Stimulated activated CD8-positive, alpha-beta memory T cell treated with anti-CD3 and anti-CD28 coated beads, Interleukin-4, amount 100 ng/mL, for 48 hours (primary cell): ENCODE results near the gene POU2F2.

Source experiments
- DNase-seq: peaks from one replicate; pipeline ENCODE4 v3.0.0-alpha.2; 2020

The POU2F2 gene

DNA sequence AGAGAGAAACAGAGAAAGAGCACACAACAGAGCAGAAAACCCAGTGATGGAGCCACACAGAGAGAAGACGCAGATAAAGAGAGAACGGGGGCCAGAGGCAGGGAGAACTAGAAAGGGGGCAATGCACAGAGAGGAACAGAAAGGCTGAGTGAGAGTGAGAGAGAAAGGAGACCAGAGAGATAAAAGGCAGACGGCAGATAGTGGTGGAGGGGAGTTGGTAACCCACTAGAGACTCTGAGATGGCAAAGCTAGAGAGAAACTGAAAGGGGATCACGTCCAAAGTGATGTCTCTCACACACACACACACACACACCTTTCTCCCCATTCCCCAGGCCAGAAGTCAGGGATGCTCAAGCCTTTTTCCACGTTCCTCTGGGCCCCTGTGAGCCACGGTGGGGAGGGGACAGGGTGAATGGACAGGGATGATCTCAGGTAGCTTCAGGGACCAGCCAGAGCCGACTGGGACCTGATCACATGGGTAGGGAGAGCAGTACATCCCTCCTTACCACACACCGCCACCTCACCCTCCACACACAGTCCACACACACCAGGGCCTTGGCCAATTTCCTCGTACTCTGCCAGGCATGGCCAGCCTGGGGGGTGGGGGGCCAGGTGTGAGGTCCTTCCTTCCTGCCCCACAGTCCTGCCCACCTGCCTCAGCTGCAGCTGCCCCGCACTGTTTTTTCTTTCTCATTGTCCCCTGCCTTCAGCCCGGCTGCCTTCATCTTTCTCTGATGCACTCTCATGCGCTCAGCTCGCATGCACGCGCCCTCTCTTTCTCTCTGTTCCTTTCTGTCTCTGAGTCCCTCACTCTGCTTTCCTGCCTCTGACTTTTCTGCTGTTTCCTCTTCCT lies 22.5 kb upstream of the POU2F2 start:
- no peak for DNase-seq

DNA sequence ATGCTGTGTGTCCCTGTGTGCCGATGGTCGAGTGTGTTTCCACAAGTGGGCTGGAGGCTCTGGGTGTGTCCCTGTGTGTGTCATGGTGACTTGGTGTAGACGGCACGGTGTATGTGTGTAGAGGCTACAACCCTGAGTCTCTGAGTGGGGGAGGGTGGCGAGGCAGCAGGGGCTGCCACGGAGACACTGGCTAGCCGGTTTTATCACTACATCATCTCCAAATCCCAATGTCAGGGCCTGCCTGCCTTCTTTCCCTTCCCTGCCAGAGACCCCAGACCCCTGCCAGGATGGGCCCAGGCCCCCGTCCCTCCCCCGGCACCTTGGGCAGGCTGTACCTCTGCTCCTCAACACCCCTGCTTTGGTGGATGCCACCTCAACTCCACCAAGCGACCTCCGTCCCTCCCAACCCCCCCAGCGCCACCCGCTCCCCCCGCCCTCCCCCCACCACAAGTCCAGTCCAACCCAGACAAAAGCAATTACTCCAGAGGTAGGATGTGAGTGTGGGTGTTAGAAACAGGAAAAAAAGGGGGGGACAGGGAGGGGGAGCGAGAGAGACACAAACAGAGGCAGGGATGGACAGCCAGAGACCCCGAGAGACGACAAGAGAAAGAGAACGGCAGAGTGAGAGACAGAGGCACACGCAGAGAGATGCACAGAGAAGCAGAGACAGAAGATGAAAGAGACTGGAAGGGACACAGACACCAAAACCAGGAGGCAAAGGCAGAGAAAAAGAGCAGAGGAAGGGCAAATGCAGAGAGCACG lies 21.6 kb upstream of the POU2F2 start:
- DNase-seq, result no peak

DNA sequence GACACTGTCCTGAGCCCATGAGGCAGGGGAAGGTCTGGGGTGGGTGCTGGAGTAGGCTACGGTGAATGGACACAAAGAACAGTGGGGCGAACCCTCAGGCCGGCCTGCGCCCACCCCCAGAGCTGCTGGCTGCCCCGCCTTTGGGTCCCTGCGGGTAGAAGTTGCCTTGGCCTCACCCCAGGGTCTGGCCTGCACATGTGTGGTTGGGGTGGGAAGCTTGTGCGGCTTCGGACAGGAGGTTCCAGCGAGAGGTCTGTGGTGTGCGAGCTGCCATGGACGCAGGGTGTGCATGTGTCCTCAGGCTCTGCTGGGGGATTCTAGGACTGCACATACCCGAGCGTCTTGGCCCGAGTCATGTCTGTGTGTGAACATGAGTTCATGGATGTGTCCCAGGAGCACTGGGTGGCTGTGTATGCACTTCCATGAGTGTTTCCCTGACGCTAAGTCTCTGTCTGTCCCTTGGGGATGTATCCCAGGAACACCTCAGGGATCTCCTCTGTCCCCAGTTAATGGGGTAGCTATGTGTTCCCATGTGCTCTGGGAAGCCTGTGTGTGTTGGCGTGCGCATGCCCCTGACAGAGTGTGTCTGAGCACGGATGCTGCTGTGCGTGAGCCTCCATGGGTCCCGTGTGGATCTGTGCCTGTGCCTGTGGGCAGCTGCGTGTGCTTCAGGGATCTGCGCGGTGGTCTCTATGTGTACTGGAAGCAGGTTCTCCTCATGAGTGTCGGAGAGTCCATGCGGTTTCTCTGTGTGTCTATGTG lies 20.8 kb upstream of the POU2F2 start:
- DNase-seq, result no peak

DNA sequence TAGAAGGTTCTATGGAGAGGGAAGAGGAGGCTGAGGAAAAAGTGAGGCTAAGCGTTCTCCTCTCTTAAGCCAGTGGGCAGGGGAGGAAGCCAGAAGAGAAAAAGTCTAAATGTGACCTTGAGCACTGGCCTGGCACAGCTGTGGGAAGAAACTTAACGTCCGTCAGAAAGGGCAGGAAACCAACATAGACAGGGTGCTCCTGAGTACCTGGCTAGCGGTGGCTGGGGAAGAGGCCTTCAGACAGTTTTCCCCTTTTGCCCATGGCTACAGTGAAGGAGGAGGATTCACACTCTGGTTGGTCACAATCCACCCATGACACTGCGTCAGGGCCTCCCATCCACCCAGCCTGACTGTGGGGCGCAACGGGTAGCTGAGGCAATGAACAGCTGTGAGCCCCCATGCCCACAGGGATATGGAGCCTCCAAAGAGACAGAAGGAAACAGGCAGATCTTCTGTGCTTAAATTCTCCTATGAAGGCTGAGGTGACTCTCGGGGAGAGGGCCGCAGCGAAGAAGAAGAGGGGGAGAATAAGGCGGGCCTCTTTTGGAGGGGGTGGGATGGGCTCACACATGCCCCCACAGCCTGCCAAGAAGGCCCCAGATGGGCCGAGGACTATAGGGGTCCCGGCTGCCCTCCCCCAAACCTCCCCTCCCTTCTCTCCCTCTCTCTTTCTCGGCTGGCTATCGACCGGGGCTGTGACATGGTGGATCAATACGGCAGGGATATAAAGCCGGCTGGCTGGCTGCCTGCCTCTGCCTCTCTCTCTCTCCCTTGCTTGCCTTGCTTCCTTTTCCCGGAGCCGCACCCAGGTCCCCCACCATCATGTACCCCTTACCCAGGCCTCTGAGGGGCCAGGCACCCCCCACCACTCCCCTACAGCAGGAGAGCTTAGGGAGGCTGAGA lies 19.8 kb upstream of the POU2F2 start:
- no peak for DNase-seq

DNA sequence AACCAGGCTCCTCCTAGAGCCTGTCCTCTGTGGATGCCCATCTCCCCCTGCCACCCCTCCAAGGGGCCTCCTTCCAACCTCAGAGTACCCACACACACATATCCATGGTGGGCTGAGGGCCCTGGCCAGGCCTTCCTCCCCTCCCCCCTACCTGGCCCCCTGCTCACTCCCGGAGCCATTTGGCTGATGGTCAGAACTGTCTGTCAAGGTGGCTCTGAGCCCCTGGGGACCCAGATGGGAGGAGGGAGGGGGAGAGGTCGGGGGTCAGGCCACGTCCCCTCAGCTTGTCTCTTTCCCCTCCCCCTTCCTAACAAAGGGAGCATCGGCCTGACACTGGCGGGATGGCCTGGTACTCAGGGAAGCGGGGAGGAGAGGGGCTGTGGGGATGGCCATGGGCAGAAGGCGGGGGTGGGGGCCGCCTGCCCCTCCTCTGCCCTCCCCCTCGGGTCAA lies 18.7 kb upstream of the POU2F2 start:
- DNase-seq, result no peak

DNA sequence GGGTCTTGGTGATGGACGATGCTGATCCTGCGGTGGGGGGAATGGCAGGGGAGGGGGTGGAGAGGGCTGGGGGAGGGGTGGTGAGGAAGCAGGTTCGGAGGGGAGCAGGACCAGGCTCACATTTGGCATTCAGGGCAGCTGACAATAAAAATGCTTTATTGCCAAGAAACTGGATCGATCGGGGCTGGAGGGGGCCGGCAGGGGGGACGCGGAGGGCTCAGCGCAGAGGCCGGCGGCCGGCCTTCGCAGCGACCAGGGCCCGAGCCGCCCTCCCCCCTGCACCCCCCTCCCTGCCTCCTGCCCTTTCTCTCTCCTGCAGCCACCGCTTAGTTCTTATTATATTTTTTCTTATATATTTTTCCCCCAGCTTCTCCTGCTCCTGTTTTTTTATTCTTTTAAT lies 18.1 kb upstream of the POU2F2 start:
- no peak for DNase-seq

DNA sequence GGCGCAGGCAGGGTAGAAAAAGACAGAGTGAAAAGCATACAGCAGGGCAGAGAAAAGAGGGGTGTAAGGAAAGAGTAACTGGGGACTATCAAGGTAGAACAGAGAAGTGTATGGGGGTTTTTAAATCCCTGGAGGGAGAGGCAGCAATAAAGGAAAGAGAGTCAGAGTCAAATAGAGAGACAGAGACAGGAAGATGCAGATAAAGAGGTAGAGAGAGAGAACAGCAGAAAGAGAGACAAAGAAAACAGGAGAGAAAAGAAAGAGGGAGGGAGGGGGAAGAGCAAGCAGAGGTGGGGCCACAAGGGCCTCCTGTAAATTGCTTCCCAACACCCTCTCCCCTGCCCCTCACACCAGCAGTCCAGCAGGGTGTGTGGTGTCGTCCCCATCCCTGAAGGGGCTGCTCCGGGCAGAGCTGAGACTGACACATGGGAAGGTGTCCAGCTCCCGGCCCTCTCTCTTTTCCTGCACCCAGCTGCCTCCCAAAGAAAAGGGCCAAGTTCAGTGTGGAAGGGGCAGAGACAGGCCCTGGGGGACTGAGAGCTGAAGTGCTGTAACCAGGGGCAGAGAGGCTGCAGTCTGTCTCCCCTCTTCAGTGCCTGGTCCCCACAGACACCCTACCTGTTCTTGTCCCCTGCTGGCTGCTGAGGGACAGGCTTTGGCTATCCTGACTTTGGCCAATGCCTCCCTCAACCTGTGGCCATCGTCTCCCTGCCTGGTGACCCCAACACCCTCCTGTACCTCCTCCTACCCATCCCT lies 17.4 kb upstream of the POU2F2 start:
- DNase-seq, result no peak

DNA sequence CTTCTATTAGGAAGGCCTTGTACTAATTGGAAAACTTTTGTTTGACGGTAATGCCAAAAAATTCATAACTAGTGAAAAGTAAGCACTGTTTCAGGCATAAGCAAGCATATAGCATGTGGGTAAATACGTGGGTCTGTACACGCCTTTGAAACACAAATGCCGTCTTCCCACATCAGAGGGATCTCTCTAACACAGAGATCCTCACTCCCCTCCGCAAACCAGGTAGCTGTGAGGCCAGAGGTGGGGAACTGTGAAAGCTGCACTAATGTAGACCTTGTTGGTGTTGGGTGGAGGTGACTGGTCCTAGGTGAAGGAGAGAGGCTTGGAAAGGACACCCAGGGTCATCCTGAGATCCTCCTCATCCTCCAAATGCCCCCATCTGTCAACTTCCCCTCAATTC lies 16.0 kb upstream of the POU2F2 start:
- DNase-seq, result no peak

DNA sequence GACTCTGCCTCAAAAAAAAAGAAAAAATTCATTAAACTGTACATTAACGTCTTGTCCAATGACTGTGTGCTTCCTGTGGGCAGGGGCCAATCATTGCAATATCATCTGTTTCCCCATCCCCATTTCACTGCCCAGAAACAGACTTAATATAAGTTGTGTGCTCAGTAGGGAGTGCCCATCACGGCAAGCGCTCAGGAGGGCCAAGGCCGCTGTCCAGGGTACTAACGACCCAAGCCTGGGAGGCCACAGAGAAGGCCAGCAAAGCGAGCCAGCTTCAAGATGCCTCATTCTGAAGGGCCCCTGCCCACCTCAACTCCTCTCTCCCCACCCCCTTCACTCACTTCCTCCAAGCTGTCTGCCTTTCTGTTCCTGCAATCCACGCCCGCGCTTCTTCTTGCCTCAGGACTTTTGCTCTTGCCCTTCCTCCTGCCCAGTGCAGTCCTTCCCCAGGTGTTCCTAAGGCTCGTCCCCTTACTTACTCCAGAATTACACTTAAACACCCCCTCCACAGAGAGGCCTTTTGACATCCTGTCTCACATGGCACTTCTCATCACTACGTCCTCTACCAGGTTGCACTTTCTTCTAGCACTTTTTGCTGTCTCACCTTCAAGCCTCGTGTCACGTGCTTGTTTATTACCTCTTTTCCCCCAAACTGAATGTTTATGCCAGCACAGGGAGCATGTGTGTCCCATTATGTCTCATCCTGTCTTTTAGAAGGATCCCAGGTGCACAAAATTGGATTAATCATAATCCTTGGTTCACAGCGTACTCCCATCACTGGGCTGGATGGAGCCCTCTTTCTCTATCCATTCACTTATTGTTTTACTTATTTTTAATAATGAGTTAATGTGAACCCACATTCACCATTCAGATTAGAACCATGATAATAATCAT lies 11.3 kb upstream of the POU2F2 start:
- no peak for DNase-seq

DNA sequence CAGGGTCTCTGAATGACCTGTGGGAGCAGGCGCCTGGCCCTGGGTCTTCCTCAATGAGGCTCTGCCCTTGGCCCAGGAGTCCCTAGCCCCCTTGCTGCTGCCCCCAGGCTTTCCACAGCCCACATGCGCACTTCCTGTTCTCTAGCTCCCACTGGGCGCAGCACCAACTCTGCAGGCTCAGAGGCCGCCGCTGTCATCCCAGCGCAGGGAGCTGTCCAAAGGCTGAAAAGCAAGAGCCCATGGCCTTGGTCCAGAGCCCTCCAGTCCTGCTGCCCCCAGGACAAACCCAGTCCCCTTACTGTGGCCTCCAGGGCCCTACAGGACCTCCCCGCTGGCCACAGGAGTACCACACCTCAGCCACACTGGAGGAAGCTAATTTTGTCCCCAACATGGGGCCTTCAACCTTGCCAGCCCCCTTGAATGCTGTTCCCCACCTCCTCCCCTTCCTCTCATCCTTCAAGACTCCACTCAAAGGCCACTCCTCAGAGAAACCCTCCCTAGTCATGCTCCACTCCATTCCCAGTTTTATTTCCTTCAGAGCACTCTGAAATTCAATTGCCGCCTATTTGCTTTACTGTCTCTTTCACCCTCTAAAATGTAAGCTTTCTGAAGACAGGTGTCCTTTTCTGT lies 8.0 kb upstream of the POU2F2 start:
- DNase-seq, result peak; percentile 51

DNA sequence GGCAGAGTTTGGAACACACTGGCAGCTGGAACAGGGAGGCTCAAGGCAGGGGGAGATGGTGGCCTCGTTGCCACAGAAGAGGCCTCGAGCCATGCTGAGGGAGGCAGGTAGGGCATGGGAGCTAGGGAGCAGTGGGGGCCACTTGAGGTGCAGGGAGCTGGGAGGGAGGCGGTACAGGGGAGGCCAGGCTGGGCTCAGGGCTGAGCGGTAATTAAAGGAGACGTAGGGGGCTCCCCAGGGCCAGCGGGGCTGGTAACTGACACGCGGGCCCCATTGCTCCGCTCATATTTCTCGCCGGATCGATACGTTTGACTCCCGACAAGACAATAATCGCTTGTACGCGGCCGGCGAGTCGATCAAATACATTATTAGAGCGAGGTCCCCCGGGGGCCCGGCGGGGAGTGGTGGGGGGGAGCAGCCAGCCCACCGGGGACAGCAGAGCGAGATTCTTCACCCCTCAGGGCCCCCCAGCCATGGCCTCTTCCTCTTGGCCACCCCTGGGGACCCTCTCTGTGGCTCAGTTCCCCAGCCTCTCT lies 2.4 kb upstream of the POU2F2 start:
- no peak for DNase-seq

DNA sequence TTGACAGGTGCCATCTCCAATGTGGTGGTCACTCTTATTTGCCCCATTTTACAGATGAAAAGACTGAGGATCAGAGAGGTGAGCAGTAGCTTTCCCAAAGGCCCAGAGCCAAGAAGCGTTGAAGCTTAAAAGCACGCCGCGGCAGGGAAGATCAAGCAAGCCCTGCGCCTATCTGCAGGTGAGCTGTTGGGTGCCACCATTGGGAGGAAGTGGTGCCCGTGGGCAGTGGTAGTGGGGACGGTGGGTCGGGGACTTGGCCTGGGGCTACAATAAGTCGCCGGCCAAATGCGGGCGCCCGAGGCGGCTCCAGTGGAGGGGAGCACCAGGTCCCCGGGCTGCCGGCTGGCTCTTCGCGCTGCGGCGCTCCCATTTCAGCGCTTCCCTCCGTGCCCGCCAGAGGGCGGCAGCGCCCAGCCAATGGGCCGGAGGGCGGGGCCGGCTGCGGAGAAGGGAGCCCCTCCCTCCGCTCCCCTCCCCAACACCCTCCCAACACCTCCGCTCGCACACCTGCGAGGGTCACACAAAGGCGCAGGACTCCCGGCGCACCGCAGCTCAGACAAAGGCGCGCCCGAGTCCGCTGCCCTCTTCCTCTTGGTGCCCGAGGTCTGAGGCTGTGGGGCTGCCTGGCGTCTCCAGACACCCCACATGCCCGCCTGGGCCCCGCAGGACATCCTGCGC lies 744 bp upstream of the POU2F2 start:
- peak; percentile 91 for DNase-seq

DNA sequence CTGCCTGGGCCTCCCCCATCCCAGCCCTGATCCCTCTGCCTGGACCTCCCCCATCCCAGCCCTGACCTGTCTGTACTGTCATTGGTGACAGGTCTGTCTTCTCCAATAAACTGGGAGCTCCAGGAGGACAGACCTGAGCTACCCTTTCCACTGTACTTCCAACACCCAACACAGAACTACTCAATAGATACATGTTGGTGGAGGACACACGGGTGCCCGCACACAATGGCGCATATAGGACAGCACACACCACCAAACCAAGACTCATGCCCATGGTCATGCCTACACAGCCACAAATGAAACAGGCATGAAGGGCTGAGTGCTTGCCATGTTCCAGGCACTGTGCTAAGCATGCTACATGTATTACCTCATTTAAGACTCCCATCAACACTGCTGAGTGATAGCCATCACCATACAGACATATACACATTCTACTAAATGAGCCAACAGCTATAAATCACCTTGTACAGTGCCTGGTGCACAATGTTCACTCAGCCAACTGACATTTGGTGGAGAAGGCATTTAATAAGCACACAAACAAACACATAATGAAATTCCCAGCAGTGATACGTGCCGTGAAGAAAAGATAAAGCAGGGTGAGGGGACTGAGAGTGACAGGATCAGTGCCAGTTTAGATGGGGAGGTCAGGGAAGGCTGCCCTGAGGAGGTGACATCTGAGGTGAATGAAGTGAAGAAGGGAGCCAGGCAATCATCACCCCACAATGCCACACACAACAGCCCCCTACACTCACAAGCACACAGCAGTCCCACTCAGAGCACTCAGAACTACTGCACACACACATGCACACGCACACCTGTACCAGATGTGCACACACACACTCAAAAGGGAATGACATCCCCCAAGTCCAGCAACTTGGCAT lies 857 bp downstream of the POU2F2 start:
- DNase-seq, result no peak

DNA sequence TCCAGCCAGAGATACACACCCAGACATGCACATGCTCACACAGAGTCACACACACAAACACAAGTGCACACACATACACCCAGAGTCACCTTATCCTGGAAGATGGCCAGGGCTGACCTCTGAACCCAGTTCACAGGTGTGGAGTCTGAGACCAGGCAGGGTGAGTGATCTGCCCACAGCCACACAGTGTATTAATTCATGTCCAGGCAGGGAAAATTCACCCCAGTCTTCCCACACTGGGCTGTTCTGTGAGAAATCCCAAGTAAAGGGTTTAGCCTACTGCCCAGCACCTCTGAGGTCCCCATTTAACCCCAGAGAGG lies 2.0 kb downstream of the POU2F2 start:
- no peak for DNase-seq

DNA sequence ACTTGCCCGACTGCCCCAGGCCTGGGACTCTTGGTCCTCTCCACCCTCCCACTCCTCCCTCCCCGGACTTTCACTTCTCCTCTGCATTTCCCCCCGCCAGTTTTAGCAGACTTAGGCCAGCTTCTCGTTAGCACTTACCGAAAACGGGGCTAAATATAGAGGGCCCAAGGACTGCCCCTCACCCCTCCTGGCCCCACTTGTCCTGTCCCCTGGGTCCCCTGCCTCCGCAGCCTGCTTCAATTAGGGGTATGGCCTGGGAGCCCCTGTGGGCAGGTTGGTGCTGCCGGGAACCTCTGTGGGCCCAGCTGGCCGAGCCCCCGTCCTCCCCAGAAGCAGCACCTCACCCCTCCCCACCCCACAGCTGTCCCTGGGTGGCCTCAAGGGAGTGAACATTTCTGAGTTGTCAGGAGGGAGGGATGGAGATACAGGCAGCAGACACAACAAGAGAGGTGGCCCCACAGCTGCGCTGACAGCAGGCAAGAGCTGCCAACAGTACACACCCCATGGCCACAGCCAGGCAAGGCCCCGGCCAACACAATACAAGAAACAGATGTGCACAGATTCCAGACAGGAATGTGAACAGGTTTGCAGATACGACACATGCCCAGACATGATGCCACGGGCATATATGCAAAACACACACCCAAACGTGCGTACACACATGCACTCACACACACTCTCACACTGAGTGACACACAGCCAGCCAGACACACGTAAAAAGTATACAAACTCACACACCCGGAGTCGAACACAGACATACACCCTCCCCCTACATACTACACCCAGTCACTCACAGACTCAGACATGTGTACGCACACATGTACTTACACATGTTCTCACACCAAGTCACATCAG lies 2.6 kb downstream of the POU2F2 start:
- no peak for DNase-seq

DNA sequence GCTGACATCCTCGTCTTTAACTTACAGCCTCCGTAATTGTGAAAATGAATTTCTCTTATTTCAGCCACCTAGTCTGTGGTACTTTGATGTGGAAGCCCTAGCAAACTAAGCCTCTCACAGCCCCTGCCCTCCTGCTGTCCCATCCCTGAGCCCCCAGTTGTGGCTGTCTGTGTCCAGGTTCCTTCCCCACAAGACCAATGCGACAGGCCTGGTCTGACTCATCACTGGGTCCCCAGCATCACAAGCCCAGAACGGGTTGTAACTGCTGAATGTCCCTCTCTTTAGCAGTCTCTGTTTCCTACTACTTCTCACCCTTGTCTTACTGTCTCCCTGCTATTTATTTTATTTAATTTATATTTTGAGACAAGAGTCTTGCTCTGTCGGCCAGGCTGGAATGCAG lies 5.7 kb downstream of the POU2F2 start:
- DNase-seq, result no peak

DNA sequence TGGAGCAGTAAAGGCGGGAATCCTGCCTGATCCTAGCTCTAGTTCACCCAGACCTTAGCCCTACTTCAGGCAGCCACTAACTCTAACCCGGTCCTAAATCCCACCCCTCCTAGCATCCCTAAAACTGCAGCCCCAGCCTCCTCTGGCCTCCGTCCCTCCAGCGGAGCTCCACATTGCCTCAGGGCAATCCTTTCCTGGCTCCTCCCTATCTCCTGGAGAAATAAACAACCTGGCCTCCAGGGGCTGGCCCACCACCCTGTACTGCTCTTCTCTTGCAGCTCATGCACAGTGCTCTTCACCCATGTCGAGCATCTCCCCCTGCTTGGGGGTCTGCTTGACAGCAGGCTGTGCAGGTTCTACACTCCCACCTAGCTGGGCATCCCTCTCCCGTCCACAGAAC lies 6.7 kb downstream of the POU2F2 start:
- no peak for DNase-seq
